Pancreas (tissue), 10 donors: ENCODE measurements around the gene SELENOO. TPM values are rescaled to one million over a fixed set of nuclear protein-coding genes. Genes with fewer than 3 reads are reported as not detected.

Experiments used
- ATAC-seq, 4 donors: fragments of 200-7000 bp; cut with Tn5 transposase; one replicate each; pipeline versions ENCODE4 v1.8.0 to v1.9.1; 2020; ENCODE audit warnings: mild to moderate bottlenecking in 4 of 4, moderate library complexity in 4 of 4
- DNase-seq, 6 donors: peaks; one replicate each; pipeline ENCODE4 v3.0.0-alpha.2; 2020
- FAIRE-seq: peaks from 2 replicates; lab custom pipeline; 2012; peaks lifted over from hg19 to GRCh38; lab: Jason Lieb, UNC
- H3K27ac ChIP-seq, 4 donors: fragments of 200-600 bp; sonication (generic); 1 replicate in 3 of 4; 2 replicates in 1 of 4; pipeline versions ENCODE4 v1.5.0 to v1.8.0; 2020
- H3K27me3 ChIP-seq, 4 donors: fragments of 200-600 bp; one replicate each; pipeline ENCODE4 v1.8.0; 2021
- H3K36me3 ChIP-seq, 3 donors: fragments of 200-600 bp; sonication (generic) in 1 of 3; one replicate each; pipeline versions ENCODE4 v1.5.0 to v1.8.0; 2020 to 2021
- H3K4me1 ChIP-seq, 3 donors: fragments of 200-600 bp; one replicate each; pipeline ENCODE4 v1.8.0; 2021
- H3K4me3 ChIP-seq, 4 donors: fragments of 200-600 bp; sonication (generic) in 2 of 4; one replicate each; pipeline versions ENCODE4 v1.5.0 to v1.8.0; 2020 to 2021
- H3K9me3 ChIP-seq, 4 donors: fragments of 200-600 bp; one replicate each; pipeline ENCODE4 v1.8.0; 2021
- CTCF ChIP-seq, 4 donors: fragments of 200-600 bp; sonication (generic) in 3 of 4; IDR thresholded peaks; one replicate each; pipeline versions ENCODE4 v1.5.0 to v1.8.0; 2021; ENCODE audit warnings: antibody characterized with exemption in 4 of 4
- WGBS, 2 donors: extraction: QIAGEN DNeasy Blood & Tissue Kit; methylation state at CpG; one replicate each; pipeline ENCODE4 v1.1.7; 2013; 5-methylcytosine and 5-hydroxymethylcytosine counted together
- intact Hi-C, 3 donors: fragments of 100-400 bp; cut with DNase I; formaldehyde crosslinking; loops; one replicate each; pipeline versions ENCODE4 v1.11.1 to v1.14.2; 2022
- polyA plus RNA-seq, 2 donors: library from polyadenylated mRNA; stranded (reverse); fragments of 200-250 nt; gene quantifications; one replicate each; pipeline ENCODE4 v1.2.3, GENCODE V29; 2013
- total RNA-seq, 6 donors: library from RNA; stranded (reverse); fragmentation: NEBNext Ultra II Directional in 4 of 6; extraction: Animal tissue kit (Norgen Biotek cat#: 25700) in 4 of 6; gene quantifications; one replicate each; pipeline versions ENCODE4 v1.2.1 to v1.2.4, GENCODE V29; 2021 to 2023
- donor health status: healthy with polysubstance abuse.
- donor health status: DM: no; HTN: no; CAD: no; lungs with moderate emphysema.
- donor health status: DM: no; HTN: no; CAD: no.
- donor health status: control.
- donor health status: control.
- donor health status: Bipolar disorder and iron deficiency.
- donor health status: DM: yes; HTN: yes; CAD: no.
- donor health status: DM: no; HTN: no; CAD: no.
- donor health status: DM: no; HTN: no; CAD: no.
- donor health status: DM: yes; HTN: yes; CAD: no.

The SELENOO gene
- total and polyA plus RNA-seq, 8 donors, result 11.6 to 79.8 (median 14.3) TPM

- H3K4me1 ChIP-seq, result peaks cover 10 to 27% (median 14%) of the 10 kb centered on the region in 3 donors
- intact Hi-C loops, result loop anchor here in 1 of 3 donors (10.0 kb wide), 1 partner anchor 262 kb away; the partner anchor contains the start of genes LMF2 and NCAPH2
- FAIRE-seq, result no peak
Observed at GRCh38 chr22:50242406-50242949, 41.7 kb downstream of the SELENOO start.

GRCh38 chr22:50243685-50244419 lies 43.0 kb downstream of the SELENOO start:
- no peaks in the 10 kb centered on the region for H3K27me3 ChIP-seq
- H3K9me3 ChIP-seq, result no peaks in the 10 kb centered on the region
- intact Hi-C loops, result loop anchor here in 1 of 3 donors (10.0 kb wide), 1 partner anchor 261 kb away; the partner anchor contains the start of genes LMF2 and NCAPH2
- TF ChIP-seq CTCF (IDR thresholded peaks at IDR 0.05), result no peak
- WGBS, 2 donors, result 8 to 9% methylated on average over 27 of the region's 27 CpGs
- peaks cover 0 to 6% (median 0%) of the 10 kb centered on the region in 3 donors for H3K36me3 ChIP-seq
- H3K4me3 ChIP-seq, result peak overlapping the region; percentile 70 to 96 (median 86)
- ATAC-seq, result peak; percentile 30 to 57 (median 50)
- H3K4me1 ChIP-seq, result peaks cover 10 to 27% (median 14%) of the 10 kb centered on the region in 3 donors
- peak overlapping the region; percentile 78 to 91 (median 84) for H3K27ac ChIP-seq
- DNase-seq, result no peak
- FAIRE-seq, result no peak

More at GRCh38 chr22:50242406-50242949, 41.7 kb downstream of the SELENOO start:
- H3K9me3 ChIP-seq, result no peaks in the 10 kb centered on the region
- peaks cover 0 to 6% (median 0%) of the 10 kb centered on the region in 3 donors for H3K36me3 ChIP-seq
- DNase-seq (no peak), ATAC-seq (no peak)
- peak overlapping the region in 3 of 4 donors; percentile 70 to 96 (median 77) for H3K4me3 ChIP-seq
- H3K27ac ChIP-seq, result no peak overlapping the region
- 41 to 44% methylated on average over 14 of the region's 14 CpGs for WGBS, 2 donors
- TF ChIP-seq CTCF (IDR thresholded peaks at IDR 0.05), result no peak
- no peaks in the 10 kb centered on the region for H3K27me3 ChIP-seq

- Histone ChIP-seq H3K4me1 (peaks cover 10 to 30% (median 15%) of the 10 kb centered on the region in 3 donors), H3K36me3 (peaks cover 0 to 1% (median 0%) of the 10 kb centered on the region in 3 donors), H3K9me3 (no peaks in the 10 kb centered on the region), H3K27me3 (no peaks in the 10 kb centered on the region), H3K27ac (peak within 1 kb of the TSS; percentile 78 to 91 (median 84)), H3K4me3 (peak within 1 kb of the TSS; percentile 70 to 96 (median 86))
- intact Hi-C loops, result loop anchor here in 2 of 3 donors (5.0 to 10.0 kb wide), 2 partner anchors 260 to 263 kb away; partner anchors contain the start of genes LMF2 (in 2 of the 2) and NCAPH2 (in 2 of the 2)
- 0% methylated on average over 68 to 76 of the region's 76 CpGs for WGBS, 2 donors
- peak; percentile 89 to 94 (median 91) for ATAC-seq
- TF ChIP-seq CTCF (IDR thresholded peaks at IDR 0.05), result peak in 1 of 4 donors; percentile 29
- DNase-seq, result peak; percentile 89 to 98 (median 93)
- FAIRE-seq, result no peak
Observed at GRCh38 chr22:50244420-50245213, 43.8 kb downstream of the SELENOO start, which contains the start of gene TUBGCP6. TSS of gene TUBGCP6 (minus strand) at chr22:50245023. CDS start at chr22:50244459, 564 bp downstream.

GRCh38 chr22:50245214-50246072 lies 44.6 kb downstream of the SELENOO start:
- Histone ChIP-seq H3K4me3 (peak overlapping the region; percentile 70 to 96 (median 86)), H3K27me3 (no peaks in the 10 kb centered on the region), H3K4me1 (peaks cover 17 to 38% (median 24%) of the 10 kb centered on the region in 3 donors), H3K36me3 (no peaks in the 10 kb centered on the region), H3K27ac (peak overlapping the region; percentile 78 to 91 (median 84)), H3K9me3 (no peaks in the 10 kb centered on the region)
- DNase-seq, result peak in 1 of 6 donors; percentile 67
- peak; percentile 19 to 48 (median 24) for ATAC-seq
- intact Hi-C loops, result loop anchor here in 2 of 3 donors (5.0 to 10.0 kb wide), 2 partner anchors 259 to 262 kb away; partner anchors contain the start of genes LMF2 (in 2 of the 2) and NCAPH2 (in 2 of the 2)
- 10 to 20% methylated on average over 31 to 53 of the region's 53 CpGs for WGBS, 2 donors
- TF ChIP-seq CTCF (IDR thresholded peaks at IDR 0.05), result no peak
- FAIRE-seq, result no peak
